HG03439 (cell line): ENCODE results near the gene EHBP1.

ENCODE experiments used
- ATAC-seq: cut with Tn5 transposase; IDR thresholded peaks from one replicate; pipeline ENCODE4 v1.9.1; 2021; ENCODE audit warnings: mild to moderate bottlenecking, moderate library complexity; ENCODE audit not compliant: unreplicated experiment

Gene EHBP1

GRCh38 chr2:62812921-62813825 lies 107.7 kb downstream of the EHBP1 start:
- no peak for ATAC-seq

GRCh38 chr2:62814123-62814522 lies 108.6 kb downstream of the EHBP1 start:
- no peak for ATAC-seq

GRCh38 chr2:62817348-62817747 lies 111.8 kb downstream of the EHBP1 start:
- ATAC-seq = no peak

- ATAC-seq = no peak
Observed at GRCh38 chr2:62817995-62818713, 112.6 kb downstream of the EHBP1 start.

GRCh38 chr2:62822549-62822948 lies 117.0 kb downstream of the EHBP1 start:
- no peak for ATAC-seq

- no peak for ATAC-seq
Observed at GRCh38 chr2:62824388-62824787, 118.9 kb downstream of the EHBP1 start.

GRCh38 chr2:62826141-62826540 lies 120.6 kb downstream of the EHBP1 start:
- no peak for ATAC-seq

- ATAC-seq = no peak
Observed at GRCh38 chr2:62826953-62827675, 121.6 kb downstream of the EHBP1 start.

- no peak for ATAC-seq
Observed at GRCh38 chr2:62831729-62832128, 126.2 kb downstream of the EHBP1 start.

- no peak for ATAC-seq
Observed at GRCh38 chr2:62844311-62845090, 139.0 kb downstream of the EHBP1 start.

- ATAC-seq = no peak
Observed at GRCh38 chr2:62845256-62845655, 139.7 kb downstream of the EHBP1 start.

GRCh38 chr2:62852254-62852653 lies 146.7 kb downstream of the EHBP1 start:
- no peak for ATAC-seq

- no peak for ATAC-seq
Observed at GRCh38 chr2:62854600-62855514, 149.3 kb downstream of the EHBP1 start.

GRCh38 chr2:62856228-62857040 lies 150.9 kb downstream of the EHBP1 start:
- no peak for ATAC-seq

GRCh38 chr2:62857139-62857931 lies 151.8 kb downstream of the EHBP1 start:
- no peak for ATAC-seq

GRCh38 chr2:62858231-62858832 lies 152.8 kb downstream of the EHBP1 start:
- no peak for ATAC-seq

GRCh38 chr2:62868947-62869346 lies 163.4 kb downstream of the EHBP1 start:
- no peak for ATAC-seq

- no peak for ATAC-seq
Observed at GRCh38 chr2:62870966-62871365, 165.5 kb downstream of the EHBP1 start.
